ENCODE measurements around the gene ATP11A. TPM values are rescaled to one million over a fixed set of nuclear protein-coding genes. Genes with fewer than 3 reads are reported as not detected.

ATP11A gene
- total RNA-seq, 1 donor from 2014 or later: 109 TPM

DNA sequence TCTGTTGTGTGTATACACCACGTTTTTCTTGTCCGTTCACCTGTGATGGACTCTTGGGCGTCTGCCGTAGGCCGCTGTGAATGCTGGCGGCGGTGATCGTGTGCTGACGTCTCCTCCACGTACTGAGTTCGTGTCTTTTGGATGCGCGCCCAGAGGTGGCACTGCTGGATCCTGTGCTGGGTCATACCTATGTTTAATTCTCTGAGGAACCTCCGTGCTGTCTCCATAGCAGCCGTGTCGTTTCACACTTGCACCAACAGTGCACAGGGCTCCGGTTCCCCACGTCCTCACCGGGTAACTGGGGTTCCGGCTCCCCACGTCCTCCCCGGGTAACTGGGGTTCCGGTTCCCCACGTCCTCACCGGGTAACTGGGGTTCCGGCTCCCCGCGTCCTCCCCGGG lies 56.2 kb downstream of the ATP11A start:
- Mint-ChIP-seq H3K9me3 (ENCODE audit: low read depth) (no peaks in the 10 kb centered on the region), H3K4me1 (ENCODE audit: low read depth) (peaks cover 10% of the 10 kb centered on the region), H3K27ac (peak overlapping the region; percentile 27), H3K4me3 (ENCODE audit: low read depth) (no peak overlapping the region), H3K27me3 (no peaks in the 10 kb centered on the region), H3K36me3 (ENCODE audit: insufficient read depth) (no peaks in the 10 kb centered on the region)
- TF ChIP-seq, protein P1, sequence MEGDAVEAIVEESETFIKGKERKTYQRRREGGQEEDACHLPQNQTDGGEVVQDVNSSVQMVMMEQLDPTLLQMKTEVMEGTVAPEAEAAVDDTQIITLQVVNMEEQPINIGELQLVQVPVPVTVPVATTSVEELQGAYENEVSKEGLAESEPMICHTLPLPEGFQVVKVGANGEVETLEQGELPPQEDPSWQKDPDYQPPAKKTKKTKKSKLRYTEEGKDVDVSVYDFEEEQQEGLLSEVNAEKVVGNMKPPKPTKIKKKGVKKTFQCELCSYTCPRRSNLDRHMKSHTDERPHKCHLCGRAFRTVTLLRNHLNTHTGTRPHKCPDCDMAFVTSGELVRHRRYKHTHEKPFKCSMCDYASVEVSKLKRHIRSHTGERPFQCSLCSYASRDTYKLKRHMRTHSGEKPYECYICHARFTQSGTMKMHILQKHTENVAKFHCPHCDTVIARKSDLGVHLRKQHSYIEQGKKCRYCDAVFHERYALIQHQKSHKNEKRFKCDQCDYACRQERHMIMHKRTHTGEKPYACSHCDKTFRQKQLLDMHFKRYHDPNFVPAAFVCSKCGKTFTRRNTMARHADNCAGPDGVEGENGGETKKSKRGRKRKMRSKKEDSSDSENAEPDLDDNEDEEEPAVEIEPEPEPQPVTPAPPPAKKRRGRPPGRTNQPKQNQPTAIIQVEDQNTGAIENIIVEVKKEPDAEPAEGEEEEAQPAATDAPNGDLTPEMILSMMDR (IDR thresholded peaks at IDR 0.05; ENCODE audit: unreplicated experiment): no peak
- DNase-seq (ENCODE audit: low spot score, unreplicated experiment): no peak

- H3K27ac Mint-ChIP-seq: no peak overlapping the region
Measured at GRCh38 chr13:112747256-112747655, 57.4 kb downstream of the ATP11A start.

DNA sequence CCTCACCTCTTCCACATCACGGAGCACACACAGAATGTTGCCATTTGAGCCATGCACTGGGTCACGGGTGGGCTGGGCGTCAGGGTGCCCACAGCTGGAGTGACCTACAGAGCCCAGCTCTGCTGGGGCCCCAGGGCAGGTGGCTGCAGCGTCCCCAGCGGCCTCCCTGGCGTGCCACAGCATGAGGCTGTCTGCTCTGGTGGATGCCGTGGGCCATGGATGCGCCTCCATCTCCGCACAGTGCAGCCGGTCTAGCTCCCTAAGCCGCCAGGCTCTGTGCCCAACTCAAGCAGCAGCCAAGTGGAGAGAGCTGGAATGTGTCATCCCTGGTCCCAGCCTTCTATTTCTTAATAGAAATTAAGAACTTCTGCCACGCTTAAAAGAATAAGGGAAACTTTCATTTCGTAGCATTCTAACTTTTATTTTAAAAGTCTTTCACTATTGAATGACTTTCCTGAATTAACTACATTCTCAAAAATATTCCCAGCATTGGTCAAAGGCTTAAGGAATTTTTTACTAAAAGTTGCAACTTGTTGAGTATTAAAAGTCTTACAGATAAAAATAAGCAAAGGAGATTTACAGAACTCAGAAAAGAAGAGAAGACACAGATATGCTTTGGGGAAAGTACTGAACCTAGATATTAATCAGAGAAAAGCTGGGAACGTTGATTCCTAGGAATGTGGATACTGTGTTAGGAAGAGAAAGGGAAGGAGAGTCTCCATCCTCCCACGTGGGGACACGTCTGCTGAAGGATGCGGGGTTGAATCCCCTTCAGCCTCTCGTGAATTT lies 59.3 kb downstream of the ATP11A start:
- no peaks in the 10 kb centered on the region for H3K4me1 Mint-ChIP-seq (ENCODE audit: low read depth)
- H3K4me3 Mint-ChIP-seq (ENCODE audit: low read depth): no peak overlapping the region
- TF ChIP-seq, protein P1 (IDR thresholded peaks at IDR 0.05; ENCODE audit: unreplicated experiment): no peak
- H3K9me3 Mint-ChIP-seq (ENCODE audit: low read depth): no peaks in the 10 kb centered on the region
- no peaks in the 10 kb centered on the region for H3K27me3 Mint-ChIP-seq
- no peak for DNase-seq (ENCODE audit: low spot score, unreplicated experiment)
- no peaks in the 10 kb centered on the region for H3K36me3 Mint-ChIP-seq (ENCODE audit: insufficient read depth)
- H3K27ac Mint-ChIP-seq: no peak overlapping the region

More at GRCh38 chr13:112747256-112747655, 57.4 kb downstream of the ATP11A start:
- H3K4me3 Mint-ChIP-seq (ENCODE audit: low read depth): no peak overlapping the region
- no peak for DNase-seq (ENCODE audit: low spot score, unreplicated experiment)
- no peaks in the 10 kb centered on the region for H3K9me3 Mint-ChIP-seq (ENCODE audit: low read depth)
- no peaks in the 10 kb centered on the region for H3K36me3 Mint-ChIP-seq (ENCODE audit: insufficient read depth)
- TF ChIP-seq, protein P1 (IDR thresholded peaks at IDR 0.05; ENCODE audit: unreplicated experiment): no peak
- H3K27me3 Mint-ChIP-seq: no peaks in the 10 kb centered on the region
- H3K4me1 Mint-ChIP-seq (ENCODE audit: low read depth): peaks cover 10% of the 10 kb centered on the region

DNA sequence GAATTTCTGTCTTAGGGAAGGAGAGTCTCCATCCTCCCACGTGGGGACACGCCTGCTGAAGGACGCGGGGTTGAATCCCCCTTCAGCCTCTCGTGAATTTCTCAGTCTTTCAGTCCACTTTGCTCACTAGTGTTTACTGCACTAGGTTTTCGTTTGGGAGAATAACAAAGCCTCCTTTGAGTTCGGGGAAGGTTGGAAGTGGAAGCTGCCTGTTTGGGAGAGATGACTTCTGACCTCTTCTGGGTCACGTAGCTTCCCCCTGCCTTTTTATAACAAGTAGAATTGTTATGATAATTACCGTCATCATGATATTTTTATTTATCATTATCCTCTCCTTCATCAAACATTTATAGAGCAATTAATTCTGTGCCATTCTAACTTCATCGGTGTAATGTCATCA lies 60.7 kb downstream of the ATP11A start:
- Mint-ChIP-seq H3K27ac (no peak overlapping the region), H3K9me3 (ENCODE audit: low read depth) (no peaks in the 10 kb centered on the region), H3K4me1 (ENCODE audit: low read depth) (no peaks in the 10 kb centered on the region), H3K36me3 (ENCODE audit: insufficient read depth) (peaks cover 4% of the 10 kb centered on the region), H3K4me3 (ENCODE audit: low read depth) (no peak overlapping the region), H3K27me3 (no peaks in the 10 kb centered on the region)
- TF ChIP-seq, protein P1 (IDR thresholded peaks at IDR 0.05; ENCODE audit: unreplicated experiment): no peak
- DNase-seq (ENCODE audit: low spot score, unreplicated experiment): no peak

DNA sequence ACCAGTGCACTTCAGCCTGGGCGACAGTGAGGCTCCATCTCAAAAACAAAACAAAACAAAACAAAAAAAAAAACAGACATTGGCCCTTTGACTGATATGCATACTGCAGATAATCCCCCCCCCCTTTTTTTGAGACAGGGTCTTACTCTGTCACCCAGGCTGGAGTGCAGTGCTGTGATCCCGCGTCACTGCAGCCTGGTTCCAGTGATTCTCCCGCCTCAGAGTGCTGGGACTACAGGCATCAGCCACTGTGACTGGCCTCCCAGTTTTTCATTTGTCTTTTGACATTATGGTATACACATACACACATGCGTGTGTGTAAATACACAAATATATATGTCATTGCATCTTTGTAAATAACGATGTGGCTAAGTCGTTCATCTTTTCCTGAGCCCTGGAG lies 61.8 kb downstream of the ATP11A start:
- TF ChIP-seq, protein P1 (IDR thresholded peaks at IDR 0.05; ENCODE audit: unreplicated experiment): no peak
- H3K27ac Mint-ChIP-seq: no peak overlapping the region
- no peaks in the 10 kb centered on the region for H3K4me1 Mint-ChIP-seq (ENCODE audit: low read depth)

More for the DNA sequence above, 61.8 kb downstream of the ATP11A start:
- no peaks in the 10 kb centered on the region for H3K27me3 Mint-ChIP-seq
- H3K9me3 Mint-ChIP-seq (ENCODE audit: low read depth): no peaks in the 10 kb centered on the region
- peaks cover 4% of the 10 kb centered on the region for H3K36me3 Mint-ChIP-seq (ENCODE audit: insufficient read depth)
- no peak for DNase-seq (ENCODE audit: low spot score, unreplicated experiment)
- H3K4me3 Mint-ChIP-seq (ENCODE audit: low read depth): no peak overlapping the region
